GM06990 (cell line): ENCODE measurements around the gene NT5DC4.

Source experiments
- DNase-seq: peaks from one replicate; pipeline ENCODE4 v3.0.0-alpha.2; 2011; ENCODE audit not compliant: insufficient read length; ENCODE audit errors: extremely low read depth
- H3K27me3 ChIP-seq: replicated peaks from 2 replicates; pipeline ENCODE4 v1.6.0; 2011; ENCODE audit warnings: low read length; ENCODE audit not compliant: control insufficient read depth, insufficient read depth
- H3K36me3 ChIP-seq: 2 replicates; pipeline ENCODE4 v1.5.1; 2011; ENCODE audit warnings: low read length; ENCODE audit not compliant: control insufficient read depth, insufficient read depth
- H3K4me3 ChIP-seq: replicated peaks from 2 replicates; pipeline ENCODE4 v1.5.1; 2011; ENCODE audit warnings: low read depth, mild to moderate bottlenecking, control low read depth, low read length
- CTCF ChIP-seq: IDR thresholded peaks from 2 replicates; pipeline ENCODE4 v1.5.1; 2011; ENCODE audit warnings: low read length, control low read depth, mild to moderate bottlenecking, inconsistent platforms; ENCODE audit not compliant: insufficient read depth, poor library complexity, severe bottlenecking

Gene NT5DC4

GRCh38 chr2:112730216-112730615 lies 9.4 kb downstream of the NT5DC4 start:
- H3K4me3 ChIP-seq: no peak overlapping the region
- TF ChIP-seq CTCF: no peak

GRCh38 chr2:112730791-112731190 lies 10.0 kb downstream of the NT5DC4 start:
- Histone ChIP-seq H3K4me3 (no peak overlapping the region), H3K27me3 (no peaks in the 10 kb centered on the region), H3K36me3 (no peaks in the 10 kb centered on the region)
- DNase-seq: no peak
- no peak for TF ChIP-seq CTCF

More at GRCh38 chr2:112730216-112730615, 9.4 kb downstream of the NT5DC4 start:
- no peaks in the 10 kb centered on the region for H3K36me3 ChIP-seq
- H3K27me3 ChIP-seq: no peaks in the 10 kb centered on the region
- DNase-seq: no peak

- TF ChIP-seq CTCF: no peak
- Histone ChIP-seq H3K4me3 (no peak overlapping the region), H3K36me3 (no peaks in the 10 kb centered on the region), H3K27me3 (no peaks in the 10 kb centered on the region)
- no peak for DNase-seq
Observed at GRCh38 chr2:112731479-112731878, 10.7 kb downstream of the NT5DC4 start.

- H3K27me3 ChIP-seq: no peaks in the 10 kb centered on the region
- no peaks in the 10 kb centered on the region for H3K36me3 ChIP-seq
- no peak for DNase-seq
- TF ChIP-seq CTCF: no peak
- H3K4me3 ChIP-seq: no peak overlapping the region
Observed at GRCh38 chr2:112733456-112733855, 12.6 kb downstream of the NT5DC4 start.

- H3K4me3 ChIP-seq: no peak overlapping the region
- H3K27me3 ChIP-seq: no peaks in the 10 kb centered on the region
- H3K36me3 ChIP-seq: no peaks in the 10 kb centered on the region
- DNase-seq: no peak
- TF ChIP-seq CTCF: no peak
Observed at GRCh38 chr2:112733871-112734270, 13.1 kb downstream of the NT5DC4 start.

- Histone ChIP-seq H3K36me3 (peaks cover 13% of the 10 kb centered on the region), H3K4me3 (no peak overlapping the region)
- TF ChIP-seq CTCF: no peak
Observed at GRCh38 chr2:112737542-112738232, 16.9 kb downstream of the NT5DC4 start.

More at GRCh38 chr2:112737542-112738232, 16.9 kb downstream of the NT5DC4 start:
- DNase-seq: no peak
- H3K27me3 ChIP-seq: no peaks in the 10 kb centered on the region
